ENCODE results near the gene AFG3L2. TPM values are rescaled to one million over a fixed set of nuclear protein-coding genes. Genes with fewer than 3 reads are reported as not detected.
A peak's percentile ranks its signal among the peaks of the same experiment; 100 is the strongest.

AFG3L2 gene
- total and polyA plus RNA-seq, 9 of the 15 experiments (the other 6 are each of a cell fraction or from before 2014, with no cell fraction given): 24.1 to 109 (median 84.0) TPM

DNA sequence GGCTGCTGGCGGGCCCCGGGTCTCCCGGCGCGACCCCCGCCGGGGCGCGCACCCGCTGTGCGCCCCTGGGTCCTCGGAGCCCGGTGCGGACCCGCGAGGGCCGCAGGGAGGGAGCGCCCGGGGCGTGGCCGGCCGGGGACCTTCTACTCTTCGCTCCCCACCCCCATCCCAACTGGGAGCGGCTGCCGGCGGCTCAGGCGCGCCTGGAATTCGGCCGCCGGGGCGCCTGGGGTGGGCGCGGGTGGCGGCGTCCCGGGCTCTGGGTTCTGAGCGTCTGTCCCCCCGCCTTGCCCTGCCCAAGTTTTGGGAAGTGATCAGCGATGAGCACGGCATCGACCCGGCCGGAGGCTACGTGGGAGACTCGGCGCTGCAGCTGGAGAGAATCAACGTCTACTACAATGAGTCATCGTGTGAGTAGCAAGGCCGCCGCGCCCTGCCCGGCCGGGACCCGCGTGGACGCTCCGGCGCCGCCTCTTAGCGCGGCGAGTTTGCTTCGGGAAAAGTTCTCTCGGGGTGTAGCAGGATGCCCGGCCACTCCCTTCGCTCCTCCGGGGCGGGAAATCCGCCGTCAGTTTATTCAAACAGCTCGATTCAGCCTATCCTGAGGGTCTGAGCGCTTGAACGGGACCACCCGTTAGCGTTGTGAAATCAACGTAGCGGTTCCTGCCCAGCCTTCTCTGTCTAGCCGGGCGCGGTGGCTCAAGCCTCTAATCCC lies 68.5 kb downstream of the AFG3L2 start (continued):
- TF ChIP-seq SRF (CRISPR knock-in tag; IDR thresholded peaks at IDR 0.05): no peak
- no peak for TF ChIP-seq GABPB2 (CRISPR knock-in tag; conservative IDR thresholded peaks at IDR 0.05)
- TF ChIP-seq FOXP1 (CRISPR knock-in tag; IDR thresholded peaks at IDR 0.05): no peak
- no peak for TF ChIP-seq MXI1 (IDR thresholded peaks at IDR 0.05; ENCODE audit: low read depth, low read length)
- TF ChIP-seq SMAD4 (CRISPR knock-in tag; conservative IDR thresholded peaks at IDR 0.05): peak; percentile 81
- TF ChIP-seq RREB1 (CRISPR knock-in tag; IDR thresholded peaks at IDR 0.05): 0 out of 2 replicates have a peak, but pooled peaks have one; percentile 55
- no peak for TF ChIP-seq ZKSCAN8 (CRISPR knock-in tag; IDR thresholded peaks at IDR 0.05)
- no peak for TF ChIP-seq RFX5 (IDR thresholded peaks at IDR 0.05; ENCODE audit: low read depth, low read length)
- TF ChIP-seq PHTF2 (CRISPR knock-in tag; IDR thresholded peaks at IDR 0.05): no peak
- TF ChIP-seq CEBPG (CRISPR knock-in tag; IDR thresholded peaks at IDR 0.05): peak; percentile 39; the same call in 1 of the 2 replicates
- no peak for TF ChIP-seq CEBPG (tag; conservative IDR thresholded peaks at IDR 0.05 in 1 of 2, IDR thresholded peaks at IDR 0.05 in 1 of 2)
- TF ChIP-seq MAX (CRISPR knock-in tag; IDR thresholded peaks at IDR 0.05): peak; percentile 81
- no peak for TF ChIP-seq HES1 (IDR thresholded peaks at IDR 0.05; ENCODE audit: low read depth)
- no peak for TF ChIP-seq HNRNPUL1 (IDR thresholded peaks at IDR 0.05; ENCODE audit: low read length)
- no peak for TF ChIP-seq ZBTB26 (CRISPR knock-in tag; IDR thresholded peaks at IDR 0.05)
- peak; percentile 23 for TF ChIP-seq FOS (IDR thresholded peaks at IDR 0.05; ENCODE audit: extremely low read depth, insufficient read length)
- no peak for TF ChIP-seq HDAC6 (IDR thresholded peaks at IDR 0.05; ENCODE audit: low read depth, low read length)
